ENCODE measurements around the gene ZIC5.

The ZIC5 gene

GRCh38 chr13:99985886-99986527 is 14.4 kb upstream of the ZIC5 start:
- no peak overlapping the region for H3K27ac ChIP-seq (ENCODE audit: low read depth, low read length)
- no peak overlapping the region for H3K4me3 ChIP-seq (ENCODE audit: insufficient read depth, low read length, poor library complexity, severe bottlenecking)
- H3K79me2 ChIP-seq (ENCODE audit: insufficient read depth, low read length) = no peaks in the 10 kb centered on the region
- H4K20me1 ChIP-seq (ENCODE audit: low read depth, low read length) = no peaks in the 10 kb centered on the region
- H3K27me3 ChIP-seq (ENCODE audit: low read length) = no peaks in the 10 kb centered on the region
- H3K9ac ChIP-seq (ENCODE audit: low read length) = no peak overlapping the region
- H3K9me2 ChIP-seq (replicated peaks; ENCODE audit: insufficient read depth, low read length) = no peaks in the 10 kb centered on the region
- no peaks in the 10 kb centered on the region for H3F3A ChIP-seq (ENCODE audit: insufficient read depth)
- H3K36me3 ChIP-seq (ENCODE audit: low read length) = no peaks in the 10 kb centered on the region
- no peak overlapping the region for H3K4me2 ChIP-seq (ENCODE audit: low read depth, low read length, poor library complexity, severe bottlenecking)
- TF ChIP-seq EZH2phosphoT487 (conservative IDR thresholded peaks at IDR 0.05; ENCODE audit: low read length) = no peak
- TF ChIP-seq, protein P1, sequence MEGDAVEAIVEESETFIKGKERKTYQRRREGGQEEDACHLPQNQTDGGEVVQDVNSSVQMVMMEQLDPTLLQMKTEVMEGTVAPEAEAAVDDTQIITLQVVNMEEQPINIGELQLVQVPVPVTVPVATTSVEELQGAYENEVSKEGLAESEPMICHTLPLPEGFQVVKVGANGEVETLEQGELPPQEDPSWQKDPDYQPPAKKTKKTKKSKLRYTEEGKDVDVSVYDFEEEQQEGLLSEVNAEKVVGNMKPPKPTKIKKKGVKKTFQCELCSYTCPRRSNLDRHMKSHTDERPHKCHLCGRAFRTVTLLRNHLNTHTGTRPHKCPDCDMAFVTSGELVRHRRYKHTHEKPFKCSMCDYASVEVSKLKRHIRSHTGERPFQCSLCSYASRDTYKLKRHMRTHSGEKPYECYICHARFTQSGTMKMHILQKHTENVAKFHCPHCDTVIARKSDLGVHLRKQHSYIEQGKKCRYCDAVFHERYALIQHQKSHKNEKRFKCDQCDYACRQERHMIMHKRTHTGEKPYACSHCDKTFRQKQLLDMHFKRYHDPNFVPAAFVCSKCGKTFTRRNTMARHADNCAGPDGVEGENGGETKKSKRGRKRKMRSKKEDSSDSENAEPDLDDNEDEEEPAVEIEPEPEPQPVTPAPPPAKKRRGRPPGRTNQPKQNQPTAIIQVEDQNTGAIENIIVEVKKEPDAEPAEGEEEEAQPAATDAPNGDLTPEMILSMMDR (IDR thresholded peaks at IDR 0.05; ENCODE audit: insufficient read depth, low read length, poor library complexity, severe bottlenecking) = no peak
- no peak overlapping the region for H2AFZ ChIP-seq (ENCODE audit: low read depth, low read length, severe bottlenecking)
- H3K9me3 ChIP-seq (ENCODE audit: insufficient read depth, low read length) = no peaks in the 10 kb centered on the region

DNA sequence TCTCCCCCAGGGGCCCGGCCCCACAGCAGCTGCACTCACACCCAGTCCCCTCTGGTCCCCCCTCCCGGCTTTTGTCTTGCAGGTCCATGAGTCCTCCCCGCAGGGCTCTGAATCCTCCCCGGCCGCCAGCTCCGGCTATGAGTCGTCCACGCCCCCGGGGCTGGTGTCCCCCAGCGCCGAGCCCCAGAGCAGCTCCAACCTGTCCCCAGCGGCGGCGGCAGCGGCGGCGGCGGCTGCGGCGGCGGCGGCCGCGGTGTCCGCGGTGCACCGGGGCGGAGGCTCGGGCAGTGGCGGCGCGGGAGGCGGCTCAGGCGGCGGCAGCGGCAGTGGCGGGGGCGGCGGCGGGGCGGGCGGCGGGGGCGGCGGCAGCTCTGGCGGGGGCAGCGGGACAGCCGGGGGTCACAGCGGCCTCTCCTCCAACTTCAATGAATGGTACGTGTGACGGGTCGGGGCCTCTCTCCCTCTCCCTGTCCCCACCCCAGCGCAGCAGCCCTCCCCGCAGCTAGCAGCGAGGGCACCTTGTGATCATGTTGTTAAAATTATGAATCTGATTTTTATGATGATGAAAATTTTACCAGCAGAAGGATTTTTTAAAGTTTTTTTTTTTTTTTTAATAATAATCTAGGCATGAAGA is 13.8 kb upstream of the ZIC5 start:
- Histone ChIP-seq H3K9ac (ENCODE audit: low read length) (no peak overlapping the region), H3K9me2 (replicated peaks; ENCODE audit: insufficient read depth, low read length) (no peaks in the 10 kb centered on the region), H3F3A (ENCODE audit: insufficient read depth) (no peaks in the 10 kb centered on the region), H3K4me2 (ENCODE audit: low read depth, low read length, poor library complexity, severe bottlenecking) (no peak overlapping the region), H2AFZ (ENCODE audit: low read depth, low read length, severe bottlenecking) (no peak overlapping the region), H3K79me2 (ENCODE audit: insufficient read depth, low read length) (no peaks in the 10 kb centered on the region), H3K27ac (ENCODE audit: low read depth, low read length) (no peak overlapping the region), H3K4me3 (ENCODE audit: insufficient read depth, low read length, poor library complexity, severe bottlenecking) (no peak overlapping the region), H3K27me3 (ENCODE audit: low read length) (no peaks in the 10 kb centered on the region), H3K9me3 (ENCODE audit: insufficient read depth, low read length) (no peaks in the 10 kb centered on the region), H3K36me3 (ENCODE audit: low read length) (no peaks in the 10 kb centered on the region), H4K20me1 (ENCODE audit: low read depth, low read length) (no peaks in the 10 kb centered on the region)
- TF ChIP-seq, protein P1 (IDR thresholded peaks at IDR 0.05; ENCODE audit: insufficient read depth, low read length, poor library complexity, severe bottlenecking) = no peak
- no peak for TF ChIP-seq EZH2phosphoT487 (conservative IDR thresholded peaks at IDR 0.05; ENCODE audit: low read length)

DNA sequence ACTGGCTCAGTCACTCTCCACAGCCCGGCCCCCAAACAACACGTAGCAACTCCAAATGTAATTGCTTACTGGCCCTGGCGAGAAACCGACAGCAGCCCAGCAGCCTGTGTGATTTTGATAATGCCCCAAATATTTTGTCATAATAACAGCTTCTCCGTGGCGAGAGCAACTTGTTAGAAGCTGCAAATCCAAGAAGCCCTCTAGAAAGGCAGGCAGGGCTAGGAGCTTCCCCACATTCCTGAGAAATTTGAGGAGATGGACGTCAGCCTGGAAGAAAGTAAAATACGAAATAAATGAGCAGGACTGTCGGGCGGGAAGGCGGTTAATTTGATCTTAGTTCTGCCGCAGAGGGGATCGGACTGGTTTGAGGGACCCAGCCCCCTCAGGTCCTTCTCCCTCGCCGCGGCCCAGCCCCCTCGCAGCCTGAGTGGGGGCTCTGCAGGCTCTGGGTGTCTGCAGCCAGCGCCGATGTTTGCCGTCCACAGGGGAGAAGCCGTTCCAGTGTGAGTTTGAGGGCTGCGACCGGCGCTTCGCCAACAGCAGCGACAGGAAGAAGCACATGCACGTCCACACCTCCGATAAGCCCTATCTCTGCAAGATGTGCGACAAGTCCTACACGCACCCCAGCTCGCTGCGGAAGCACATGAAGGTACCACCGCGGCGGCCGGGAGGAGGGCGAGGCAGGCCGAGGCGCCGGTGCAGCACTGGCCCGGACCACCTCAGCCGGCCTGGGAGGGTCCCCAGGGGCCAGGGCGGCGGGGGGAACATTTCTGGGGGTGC is 13.1 kb upstream of the ZIC5 start:
- Histone ChIP-seq H3K9ac (ENCODE audit: low read length) (no peak overlapping the region), H2AFZ (ENCODE audit: low read depth, low read length, severe bottlenecking) (no peak overlapping the region), H3K36me3 (ENCODE audit: low read length) (no peaks in the 10 kb centered on the region), H4K20me1 (ENCODE audit: low read depth, low read length) (no peaks in the 10 kb centered on the region), H3K27me3 (ENCODE audit: low read length) (no peaks in the 10 kb centered on the region), H3K9me2 (replicated peaks; ENCODE audit: insufficient read depth, low read length) (no peaks in the 10 kb centered on the region), H3F3A (ENCODE audit: insufficient read depth) (no peaks in the 10 kb centered on the region), H3K79me2 (ENCODE audit: insufficient read depth, low read length) (no peaks in the 10 kb centered on the region), H3K4me2 (ENCODE audit: low read depth, low read length, poor library complexity, severe bottlenecking) (no peak overlapping the region), H3K9me3 (ENCODE audit: insufficient read depth, low read length) (no peaks in the 10 kb centered on the region), H3K27ac (ENCODE audit: low read depth, low read length) (no peak overlapping the region), H3K4me3 (ENCODE audit: insufficient read depth, low read length, poor library complexity, severe bottlenecking) (no peak overlapping the region)
- TF ChIP-seq, protein P1 (IDR thresholded peaks at IDR 0.05; ENCODE audit: insufficient read depth, low read length, poor library complexity, severe bottlenecking) = no peak
- no peak for TF ChIP-seq EZH2phosphoT487 (conservative IDR thresholded peaks at IDR 0.05; ENCODE audit: low read length)
